HG02763 (cell line): ENCODE results near the gene GPS2.
"Not testable (repeated sequence)": the region's sequence is repeated elsewhere in the genome, so short reads cannot be mapped to it uniquely, and the experiment has no call there.

Source experiments
- ATAC-seq: cut with Tn5 transposase; IDR thresholded peaks from one replicate; pipeline ENCODE4 v1.9.1; 2021; ENCODE audit warnings: mild to moderate bottlenecking, moderate library complexity; ENCODE audit not compliant: unreplicated experiment

The GPS2 gene

DNA sequence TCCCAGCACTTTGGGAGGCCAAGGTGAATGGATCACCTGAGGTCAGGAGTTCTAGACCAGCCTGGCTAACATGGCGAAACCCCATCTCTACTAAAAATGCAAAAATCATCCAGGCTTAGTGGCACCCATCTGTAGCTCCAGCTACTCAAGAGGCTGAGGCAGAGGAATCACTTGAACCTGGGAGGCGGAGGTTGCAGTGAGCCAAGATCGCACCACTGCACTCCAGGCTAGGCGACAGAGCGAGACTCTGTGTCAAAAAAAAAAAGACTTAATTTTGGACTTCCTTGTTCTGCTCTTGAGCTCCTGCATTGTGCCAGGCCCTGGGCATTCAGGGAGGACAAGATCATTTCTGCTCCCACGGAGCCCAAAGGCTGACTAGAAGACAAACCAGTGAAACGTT, 22.4 kb upstream of the GPS2 start:
- not testable (repeated sequence) for ATAC-seq

DNA sequence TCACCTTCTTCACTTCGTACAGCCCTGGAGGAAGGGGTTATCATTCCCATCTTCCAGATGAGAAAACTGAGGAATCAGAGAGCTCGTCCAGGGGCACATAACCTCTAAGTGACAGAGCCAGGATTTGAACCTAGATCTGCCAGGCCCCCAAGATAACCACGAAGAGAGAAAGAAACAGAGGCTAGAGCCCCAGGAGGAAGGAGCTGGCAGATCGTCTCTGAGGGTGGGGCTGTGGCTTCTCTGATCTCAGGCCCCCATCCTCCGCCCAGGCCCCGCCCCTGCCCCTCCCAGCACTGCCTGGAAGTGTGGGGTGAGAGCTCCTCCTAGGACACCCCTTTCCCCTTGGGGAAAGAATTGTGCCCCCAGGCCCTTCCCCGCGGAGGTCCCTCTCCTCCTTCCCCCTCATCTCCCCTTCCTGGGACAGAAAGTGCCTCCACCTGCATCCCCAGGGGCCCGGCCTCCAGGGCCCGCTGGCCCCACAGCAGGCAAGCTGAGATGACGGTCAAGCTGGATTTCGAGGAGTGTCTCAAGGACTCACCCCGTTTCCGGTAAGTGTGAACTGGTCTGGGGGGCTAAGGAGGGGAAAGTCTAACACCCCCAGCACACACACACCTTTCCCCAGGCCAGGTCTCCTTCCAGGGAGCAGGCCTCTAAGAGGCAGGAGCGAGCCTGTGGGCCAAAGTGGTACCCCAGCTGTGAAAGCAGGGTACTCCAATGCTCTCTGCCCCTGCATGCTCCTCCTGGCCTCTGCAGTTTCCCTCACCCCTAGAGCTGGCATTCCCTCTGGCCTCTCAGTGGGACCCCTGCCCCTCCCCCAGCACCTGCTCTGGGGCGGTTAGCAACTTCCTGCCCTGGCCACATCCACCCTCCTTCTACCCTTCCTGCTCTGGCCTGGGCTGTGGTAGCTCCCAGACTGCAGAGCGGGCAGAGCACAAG, 21.3 kb upstream of the GPS2 start, which contains the start of gene ACAP1:
TSS of gene ACAP1 (plus strand) at position 290 of the 936 bp plus-strand sequence. CDS start at position 496, 206 bp downstream.
- peak; percentile 53 for ATAC-seq

DNA sequence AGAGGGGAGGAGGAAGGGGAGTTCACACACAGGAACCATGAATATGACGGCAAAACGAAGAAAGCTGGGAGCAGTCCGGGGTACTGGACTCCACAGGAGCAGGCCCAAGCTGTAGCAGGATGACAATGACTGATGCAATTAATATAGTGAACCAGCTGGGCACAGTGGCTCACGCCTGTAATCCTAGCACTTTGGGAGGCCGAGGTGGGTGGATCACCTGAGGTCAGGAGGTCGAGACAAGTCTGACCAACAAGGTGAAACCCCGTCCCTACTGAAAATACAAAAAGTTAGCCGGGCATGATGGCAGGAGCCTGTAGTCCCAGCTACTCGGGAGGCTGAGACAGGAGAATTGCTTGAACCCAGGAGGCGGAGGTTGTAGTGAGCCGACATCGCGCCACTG, 20.6 kb upstream of the GPS2 start:
- ATAC-seq: not testable (repeated sequence)

DNA sequence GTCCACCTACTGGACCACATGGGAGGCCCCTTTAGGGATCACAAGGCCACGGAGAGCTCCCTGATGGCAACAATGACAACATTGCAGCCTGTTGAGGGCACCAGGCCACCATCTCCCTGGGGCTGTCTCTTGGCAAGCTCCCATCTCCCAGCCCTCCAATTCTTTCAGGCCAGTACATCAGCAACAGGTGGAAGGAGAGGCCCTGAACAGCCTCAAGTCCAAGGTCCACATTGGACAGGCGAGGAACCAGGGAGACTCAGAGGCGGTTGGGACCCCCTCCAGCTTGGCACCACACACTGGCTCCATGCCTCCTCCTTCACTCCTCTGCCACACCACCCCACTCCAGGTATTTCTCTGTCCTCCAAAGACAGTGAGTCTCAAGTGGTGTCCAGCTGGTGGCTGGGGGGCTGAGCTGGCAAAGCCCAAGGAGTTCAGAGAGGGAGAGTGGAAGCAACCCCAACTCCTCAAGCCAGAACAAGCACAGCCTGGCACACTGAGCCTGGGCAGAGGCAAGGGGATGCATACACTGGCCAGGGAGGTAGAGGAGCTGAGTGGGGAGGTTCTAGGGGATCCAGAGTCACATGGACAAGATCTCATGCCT, 19.9 kb upstream of the GPS2 start:
- ATAC-seq: no peak

DNA sequence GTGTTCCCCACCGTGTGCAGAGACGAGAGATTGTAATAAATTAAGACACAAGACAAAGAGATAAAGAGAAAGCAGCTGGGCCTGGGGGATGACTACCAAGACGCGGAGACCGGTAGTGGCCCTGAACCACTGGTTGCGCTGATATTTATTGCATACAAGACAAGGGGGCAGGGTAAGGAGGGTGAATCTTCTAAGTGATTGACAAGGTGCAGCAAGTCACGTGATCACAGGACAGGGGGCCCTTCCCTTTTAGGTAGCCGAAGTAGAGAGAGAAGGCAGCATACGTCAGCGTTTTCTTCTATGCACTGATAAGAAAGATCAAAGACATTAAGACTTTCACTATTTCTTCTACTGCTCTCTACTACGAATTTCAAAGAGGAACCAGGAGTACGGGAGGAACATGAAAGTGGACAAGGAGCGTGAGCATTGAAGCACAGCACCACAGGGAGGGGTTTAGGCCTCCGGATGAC, 17.5 kb upstream of the GPS2 start:
- not testable (repeated sequence) for ATAC-seq

DNA sequence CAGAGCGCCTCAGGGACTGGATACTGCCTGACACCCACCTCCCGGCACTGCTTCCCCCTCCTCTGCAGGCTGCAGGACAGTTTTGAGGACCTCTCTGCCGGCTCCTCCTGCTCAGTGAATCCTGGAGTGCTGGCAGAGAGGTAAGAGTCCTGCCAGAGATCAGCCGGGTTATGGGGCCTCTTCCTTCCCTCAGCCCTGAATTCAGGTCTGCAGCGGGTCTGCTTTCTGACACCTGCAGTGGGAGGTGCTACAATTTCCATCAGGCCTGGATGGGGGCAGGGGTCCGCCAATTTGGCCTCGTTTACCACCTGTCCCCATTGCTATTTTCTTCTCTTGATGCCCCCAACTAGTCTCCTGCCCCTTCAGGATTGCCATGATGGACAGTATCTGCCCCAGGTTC, 17.0 kb upstream of the GPS2 start:
- no peak for ATAC-seq

DNA sequence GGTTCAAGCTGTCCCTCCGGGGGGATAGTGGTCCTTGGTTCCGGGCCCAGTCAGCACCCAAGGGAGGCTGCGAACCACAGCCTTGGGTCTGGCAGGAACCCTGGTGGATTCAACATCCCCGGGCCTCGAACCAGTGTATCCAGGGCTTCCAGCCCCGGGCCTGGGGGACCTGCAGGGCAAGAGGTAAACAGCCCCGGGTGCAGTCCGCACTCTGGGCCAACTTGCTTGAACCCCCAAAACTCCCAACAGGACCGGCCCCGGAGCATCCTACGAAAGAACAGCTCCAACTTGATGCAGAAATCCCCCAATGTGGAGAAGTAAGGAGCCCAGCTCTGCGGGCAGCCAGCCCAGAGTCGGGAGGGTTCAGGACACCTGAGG, 15.5 kb upstream of the GPS2 start:
- ATAC-seq: no peak

DNA sequence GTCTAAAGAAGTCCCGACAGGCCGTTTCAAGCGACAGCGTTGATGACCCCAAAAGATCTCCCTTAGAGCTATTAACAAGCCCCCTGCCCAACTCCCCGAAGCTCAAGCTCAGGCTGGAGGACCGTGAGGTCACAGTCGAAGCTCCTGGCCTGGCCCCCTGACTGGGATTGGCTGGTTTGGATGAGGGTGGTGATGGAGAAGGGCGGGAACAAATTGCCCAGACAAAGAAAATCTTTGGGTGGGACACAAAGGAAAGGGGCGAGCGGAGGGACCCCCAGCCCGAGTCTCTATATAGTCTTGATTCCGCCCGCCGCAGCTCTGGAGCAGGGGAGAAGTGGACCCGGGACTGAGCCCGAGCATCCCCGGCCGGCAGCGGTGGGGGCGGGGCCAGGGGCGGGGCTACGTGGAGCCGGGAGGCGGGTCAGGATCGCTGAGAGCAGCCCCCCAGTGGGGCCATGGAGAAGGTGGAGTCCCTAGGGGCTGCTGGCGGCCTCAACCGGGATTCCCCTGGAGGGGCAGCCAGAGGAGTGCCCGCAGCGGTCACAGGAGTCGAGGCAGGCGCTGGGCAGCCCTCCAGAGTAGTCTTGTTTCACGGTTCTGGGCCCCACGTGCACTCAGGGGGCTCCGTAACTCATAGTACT, 15.0 kb upstream of the GPS2 start:
- ATAC-seq: peak; percentile 34

DNA sequence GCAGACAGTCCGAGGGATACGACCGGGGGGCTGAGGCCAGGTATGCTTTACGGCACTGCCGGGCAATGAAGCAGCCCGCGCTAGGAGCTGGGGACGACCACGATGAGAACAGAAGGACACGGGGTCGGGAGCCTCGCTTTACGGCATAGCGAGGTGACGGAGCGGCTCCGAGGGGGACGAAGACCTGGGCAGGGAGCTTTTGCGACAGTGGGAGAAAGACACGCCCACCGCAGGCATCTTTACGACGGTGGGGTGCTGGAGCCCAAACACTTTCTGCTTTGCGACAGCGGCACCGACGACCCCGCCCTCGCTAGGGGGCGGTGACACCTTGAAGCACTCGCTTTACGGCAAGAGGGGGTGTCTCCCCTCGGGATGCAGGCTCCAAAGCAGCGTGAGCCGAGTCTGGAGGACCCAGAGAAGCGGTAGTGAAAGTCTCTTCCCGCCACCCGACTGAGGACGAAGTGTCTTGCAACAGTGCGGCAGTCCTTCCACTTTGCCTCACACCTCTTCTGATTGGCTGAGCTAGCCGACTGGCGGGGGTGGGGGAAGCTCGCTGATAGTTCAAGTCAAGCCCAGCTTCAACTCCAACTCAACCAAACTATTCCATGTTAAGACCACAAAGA, 14.3 kb upstream of the GPS2 start:
- peak; percentile 63 for ATAC-seq

DNA sequence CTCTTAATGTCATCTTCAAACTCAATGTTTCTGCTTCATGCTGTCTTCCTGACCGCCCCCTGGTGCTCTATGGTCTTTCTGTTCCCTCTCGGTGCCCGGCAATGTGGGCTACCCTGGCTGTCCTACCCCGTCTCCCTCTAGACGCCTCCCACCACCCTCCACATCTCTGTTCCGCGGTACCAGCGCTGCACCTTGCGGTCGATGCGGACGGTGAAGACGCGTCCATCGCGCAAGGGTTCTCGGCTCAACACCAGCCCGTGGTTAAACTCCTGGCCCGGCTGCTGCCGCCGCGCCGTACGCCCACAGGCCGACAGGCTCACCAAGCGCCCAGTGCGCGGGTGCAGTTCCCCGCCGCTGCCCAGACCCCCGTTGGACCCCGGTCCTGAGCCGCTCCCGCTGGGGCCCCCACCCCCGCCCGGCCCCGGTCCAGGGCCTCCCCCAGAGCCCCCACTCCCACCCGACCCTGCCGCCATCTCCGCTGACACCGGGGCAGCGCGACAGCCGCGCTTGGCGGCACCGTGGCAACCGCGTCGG, 13.7 kb upstream of the GPS2 start, which contains the start of gene NEURL4:
TSS of gene NEURL4 (minus strand) at position 496 of the 534 bp plus-strand sequence. CDS start at position 473, 23 bp downstream.
- ATAC-seq: no peak

DNA sequence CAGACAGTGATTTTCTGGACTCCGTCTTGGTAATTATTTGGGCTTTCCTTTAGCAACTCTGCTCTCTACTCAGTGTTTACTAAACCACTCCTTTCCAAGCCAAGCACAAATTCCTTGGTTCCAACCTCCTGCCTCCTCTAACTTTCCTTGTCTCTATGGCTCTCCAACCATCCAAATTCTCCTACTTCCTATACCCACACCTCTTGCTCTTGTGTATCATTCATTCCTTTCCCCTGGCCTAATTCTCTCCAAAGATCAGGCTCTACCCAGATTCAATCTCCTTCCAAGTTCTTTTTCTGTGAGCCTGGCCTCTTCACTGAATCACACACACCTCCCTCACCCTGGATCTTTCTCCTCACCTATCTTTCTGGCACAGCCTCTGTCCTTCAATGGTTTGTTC, 12.8 kb upstream of the GPS2 start:
- ATAC-seq: no peak

DNA sequence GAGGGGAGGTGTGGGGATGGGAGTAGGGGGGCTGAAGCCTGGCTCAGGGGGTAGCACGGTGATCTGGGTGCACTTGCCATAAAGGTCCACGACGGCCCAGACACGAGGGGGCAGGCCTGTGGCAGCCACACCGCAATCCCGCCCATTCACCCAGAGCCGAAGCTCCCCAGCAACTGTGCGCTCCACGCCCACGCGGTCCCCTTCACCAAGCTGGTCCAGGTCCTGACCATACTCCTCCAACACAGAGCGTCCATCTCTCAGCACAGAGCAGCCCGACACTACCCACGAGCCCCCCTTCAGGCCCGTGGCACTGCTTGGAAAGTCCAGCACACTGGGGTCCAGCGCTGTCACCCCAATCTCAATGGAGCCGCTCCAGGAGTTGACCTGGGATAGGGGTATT, 12.3 kb upstream of the GPS2 start:
- ATAC-seq: no peak

DNA sequence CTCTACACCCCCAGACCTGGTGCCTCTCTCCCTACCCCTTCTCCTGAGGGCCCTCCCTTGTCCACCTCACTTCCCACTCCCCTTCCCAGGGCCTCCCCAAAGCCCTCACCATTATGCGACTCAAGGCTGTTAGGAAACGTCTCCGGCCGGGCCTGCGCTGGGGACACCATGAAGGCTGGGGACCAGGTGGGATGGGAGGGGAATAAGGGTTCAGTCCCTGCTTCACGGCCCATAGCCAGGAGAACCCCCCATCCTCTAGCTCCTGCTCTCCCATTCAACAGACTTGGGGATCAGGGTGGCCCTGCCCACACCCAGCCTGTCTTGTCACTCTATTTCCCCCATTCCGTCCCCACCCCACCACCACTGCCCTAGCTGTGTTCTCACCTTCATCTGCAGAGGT, 11.9 kb upstream of the GPS2 start:
- no peak for ATAC-seq

DNA sequence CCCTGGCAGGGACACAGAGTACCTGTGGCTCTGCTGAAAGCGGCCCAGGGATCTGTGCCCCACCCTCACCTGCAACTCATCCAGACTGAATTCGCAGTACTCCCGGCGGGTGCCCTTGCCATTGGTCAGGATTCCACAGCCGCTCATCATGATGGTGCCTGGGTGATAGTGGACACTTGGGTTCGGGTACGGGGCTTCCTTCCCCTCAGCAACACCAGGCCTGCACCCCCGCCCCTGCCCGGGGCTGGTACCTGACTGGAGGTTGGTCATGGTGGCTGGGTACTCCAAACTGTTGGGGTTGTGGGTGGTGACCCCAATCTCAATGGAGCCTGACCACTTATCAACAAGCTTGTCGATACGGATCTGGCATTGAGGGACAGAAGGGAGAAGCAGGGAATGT, 11.0 kb upstream of the GPS2 start:
- ATAC-seq: no peak

DNA sequence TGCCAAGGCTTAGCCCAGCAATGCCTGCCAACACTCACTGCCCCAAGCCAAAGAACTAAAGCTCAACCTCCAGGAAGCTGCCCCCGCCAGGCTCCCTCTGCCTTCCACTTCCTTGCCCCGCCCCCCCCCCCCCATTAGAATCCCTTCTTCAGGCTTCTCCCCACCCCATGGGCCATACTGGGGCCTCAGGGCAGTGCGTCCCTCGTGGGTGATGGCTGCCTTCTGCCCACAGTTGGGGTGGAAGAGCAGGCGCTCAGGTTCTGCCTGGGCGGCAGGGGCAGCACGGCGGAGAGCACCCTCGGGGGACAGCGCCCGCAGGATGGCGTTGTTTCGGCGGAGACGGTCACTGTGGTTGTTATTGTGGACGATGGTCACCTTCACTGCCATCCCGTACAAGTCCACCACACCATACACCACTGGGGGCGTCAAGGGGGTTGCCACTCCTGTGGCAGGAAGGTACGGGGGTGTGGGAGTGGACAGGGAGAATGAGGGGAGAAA, 9.9 kb upstream of the GPS2 start:
- no peak for ATAC-seq

DNA sequence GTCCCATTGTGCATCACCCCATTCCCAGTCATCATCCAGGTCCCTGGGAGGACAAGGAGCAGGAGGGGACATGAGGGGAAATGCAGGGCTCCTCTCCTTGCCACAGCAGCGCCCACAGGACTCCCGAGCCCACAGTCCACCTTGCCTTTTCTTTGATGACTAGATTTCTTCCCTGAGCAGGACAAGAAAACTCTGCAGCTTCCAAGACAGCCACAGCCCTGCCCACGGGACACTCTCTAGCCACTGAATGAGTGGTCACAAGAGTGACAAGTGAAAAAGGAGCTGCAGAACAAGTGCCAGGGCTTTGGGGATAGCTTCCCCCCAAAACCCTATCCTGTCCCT, 9.2 kb upstream of the GPS2 start:
- ATAC-seq: no peak

DNA sequence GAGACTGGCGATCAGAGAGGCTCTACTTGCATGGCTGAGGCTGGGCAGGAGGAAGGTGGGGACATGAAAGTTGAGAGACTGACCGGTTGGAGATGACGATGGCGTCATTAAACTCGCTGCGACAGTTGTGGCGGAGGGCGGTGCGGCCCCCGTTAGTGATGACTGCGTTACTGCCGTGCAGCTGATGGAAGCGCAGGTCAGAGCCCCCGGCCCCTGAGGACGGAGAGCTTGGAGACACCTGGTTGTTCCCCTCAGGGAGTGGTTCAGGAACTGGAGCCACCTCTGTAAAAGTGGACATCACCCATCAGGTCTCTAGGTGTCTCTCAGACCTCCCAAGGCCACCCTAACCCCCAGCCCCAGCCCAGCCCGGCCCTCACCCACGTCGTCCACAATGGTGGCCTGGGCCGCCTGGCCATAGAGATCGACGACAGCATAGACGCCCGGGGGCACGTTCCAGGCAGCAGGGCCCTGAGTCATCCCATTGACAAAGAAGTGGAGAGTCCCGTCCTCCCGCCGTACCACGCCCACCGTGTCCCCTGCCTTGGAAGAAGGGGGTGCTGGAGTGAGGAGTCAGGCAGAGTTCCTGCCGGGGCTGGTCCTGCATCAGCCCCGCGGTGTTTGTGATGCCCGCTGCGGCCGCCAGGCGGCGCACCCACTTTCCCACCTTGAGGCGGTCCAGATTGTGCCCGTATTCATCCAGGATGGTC, 8.7 kb upstream of the GPS2 start:
- ATAC-seq: no peak

DNA sequence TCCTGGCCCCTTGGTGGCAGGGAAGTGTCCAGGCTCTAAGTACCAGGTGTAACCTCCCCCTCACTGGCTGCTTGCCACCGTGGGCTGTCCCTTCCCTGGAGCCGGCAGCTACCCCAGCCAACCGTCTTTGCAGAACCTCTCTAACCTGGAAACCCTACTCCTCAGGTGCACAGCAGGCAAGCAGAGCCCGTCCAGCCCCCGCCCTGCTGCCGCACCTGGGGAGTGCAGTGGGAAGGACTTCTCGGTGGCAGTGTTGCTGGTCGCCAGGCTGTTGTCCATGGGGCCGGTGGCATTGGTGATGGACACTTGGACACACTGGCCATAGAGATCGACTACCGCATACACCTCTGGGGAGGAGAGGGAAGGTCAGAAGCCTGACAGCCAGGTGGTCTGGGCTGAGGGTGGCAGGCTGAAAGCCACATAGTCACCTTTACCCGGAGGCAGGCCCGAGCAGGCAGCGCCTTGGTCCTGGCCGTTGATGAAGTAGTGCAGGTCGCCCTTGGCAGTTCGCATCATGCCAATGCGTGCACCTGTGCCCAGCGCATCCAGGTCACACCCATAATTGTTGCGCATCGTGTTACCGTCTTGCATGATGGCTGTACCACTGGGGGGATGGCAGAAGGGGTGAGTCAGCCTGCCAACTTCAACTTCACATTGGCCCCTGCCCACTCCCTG, 7.5 kb upstream of the GPS2 start:
- ATAC-seq: no peak

DNA sequence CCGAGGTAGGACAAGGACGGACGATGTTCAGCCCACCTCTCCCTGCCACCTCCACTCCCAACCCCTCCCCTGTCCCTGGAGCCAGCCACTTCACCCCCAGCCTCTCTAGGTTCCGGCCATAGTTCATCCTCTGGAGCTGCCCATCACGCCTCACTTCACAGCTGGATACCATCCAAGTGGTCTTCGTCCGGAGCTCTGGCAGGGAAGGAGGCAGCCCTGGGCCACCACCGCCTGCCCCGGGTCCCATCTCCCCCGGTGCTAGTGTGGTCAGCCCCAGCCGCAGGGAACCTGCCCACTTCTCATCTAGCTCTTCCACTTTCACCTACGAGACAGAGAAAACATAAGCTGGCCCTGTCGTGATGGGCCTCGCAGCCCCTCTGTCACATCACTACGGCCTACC, 6.3 kb upstream of the GPS2 start:
- no peak for ATAC-seq
